Measurements from ENCODE around the gene IQUB.
"Not testable (repeated sequence)": the region's sequence is repeated elsewhere in the genome, so short reads cannot be mapped to it uniquely, and the experiment has no call there.

IQUB gene

DNA sequence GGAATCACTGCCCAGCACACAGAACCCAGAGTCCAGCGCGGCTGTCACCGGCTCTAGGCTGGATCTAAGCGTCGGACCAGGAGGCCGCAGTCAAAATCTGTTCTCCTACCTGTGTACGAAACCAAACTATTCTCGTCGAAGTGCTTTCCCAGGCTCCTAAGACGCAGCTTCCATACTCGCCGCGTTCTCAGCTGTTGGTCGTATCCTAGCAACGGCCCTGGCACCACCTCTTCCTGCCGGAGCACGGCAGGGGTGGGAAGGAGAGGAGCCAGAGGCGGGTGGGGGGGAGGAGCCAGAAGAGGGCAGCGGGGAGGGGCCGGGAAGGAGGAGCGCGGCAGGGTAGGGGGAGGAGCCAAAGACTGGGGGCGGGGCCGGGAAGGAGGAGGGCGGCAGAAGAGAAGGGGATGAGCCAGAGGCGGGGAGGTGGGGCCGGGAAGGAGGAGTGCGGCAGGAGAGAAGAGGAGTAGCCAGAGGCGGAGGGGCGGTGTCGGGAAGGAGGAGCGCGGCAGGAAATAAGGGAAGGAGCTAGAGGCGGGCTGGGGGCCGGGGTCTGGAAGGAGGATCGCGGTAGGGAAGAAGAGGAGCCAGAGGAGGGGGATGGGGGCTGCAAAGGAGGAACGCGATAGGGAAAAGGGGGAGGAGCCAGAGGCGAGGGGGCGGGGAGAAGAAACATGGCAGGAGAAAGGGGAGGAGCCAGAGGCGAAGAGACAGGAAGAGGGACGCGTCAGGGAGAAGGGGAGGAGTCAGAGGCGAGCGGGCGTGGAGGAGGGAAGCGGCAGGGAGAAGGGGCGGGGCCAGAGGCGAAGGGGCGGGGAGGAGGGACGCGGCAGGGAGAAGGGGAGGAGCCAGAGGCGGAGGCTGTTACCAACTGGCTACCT, at the start of gene IQUB:
Gene IQUB (minus strand): TSS at position 213 of the 878 bp plus-strand sequence. CDS start 22,255 bp downstream, outside the sequence.
- peak; percentile 89 for DNase-seq

DNA sequence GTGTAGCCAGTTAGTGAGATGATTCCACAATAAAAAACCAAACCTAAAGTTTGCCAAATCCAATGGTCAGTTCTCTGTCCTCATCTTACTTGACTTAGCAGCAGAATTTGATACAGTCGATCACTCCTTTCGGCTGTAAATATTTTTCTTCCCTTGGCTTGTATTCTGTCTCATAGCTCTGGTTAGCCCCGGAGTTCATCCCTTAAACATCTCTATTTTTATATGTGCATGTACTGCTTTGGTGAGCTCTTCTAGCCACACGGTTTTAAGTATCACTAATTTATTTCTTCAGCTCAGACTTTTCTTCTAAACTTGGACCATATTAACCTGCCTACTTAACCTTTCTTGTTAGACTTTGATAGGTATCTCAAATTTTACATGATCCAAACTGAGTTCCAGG, 49.4 kb upstream of the IQUB start:
- no peak for DNase-seq

DNA sequence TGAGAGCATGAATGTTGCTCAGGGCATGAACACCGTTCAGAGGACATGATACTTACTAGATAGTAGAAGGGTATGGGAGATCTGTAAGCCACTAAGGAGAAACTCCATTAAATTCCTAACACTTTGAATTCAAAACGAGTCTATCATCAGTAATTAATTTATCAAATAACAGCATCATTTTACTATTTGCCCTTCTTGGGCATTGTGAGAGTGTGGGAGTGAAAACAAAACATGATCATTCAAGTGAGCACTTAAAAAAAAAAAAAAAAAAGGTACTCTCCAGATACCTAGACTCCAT, 46.7 kb upstream of the IQUB start:
- DNase-seq, result no peak

- DNase-seq, result no peak
These were observed 46.2 kb upstream of the IQUB start for GRCh38 chr7:123580406-123581161.

- DNase-seq, result no peak
These were observed 45.0 kb upstream of the IQUB start for GRCh38 chr7:123579416-123579815.

GRCh38 chr7:123573896-123574467, 39.6 kb upstream of the IQUB start:
- no peak for DNase-seq

- no peak for DNase-seq
These were observed 38.9 kb upstream of the IQUB start for GRCh38 chr7:123573341-123573740.

DNA sequence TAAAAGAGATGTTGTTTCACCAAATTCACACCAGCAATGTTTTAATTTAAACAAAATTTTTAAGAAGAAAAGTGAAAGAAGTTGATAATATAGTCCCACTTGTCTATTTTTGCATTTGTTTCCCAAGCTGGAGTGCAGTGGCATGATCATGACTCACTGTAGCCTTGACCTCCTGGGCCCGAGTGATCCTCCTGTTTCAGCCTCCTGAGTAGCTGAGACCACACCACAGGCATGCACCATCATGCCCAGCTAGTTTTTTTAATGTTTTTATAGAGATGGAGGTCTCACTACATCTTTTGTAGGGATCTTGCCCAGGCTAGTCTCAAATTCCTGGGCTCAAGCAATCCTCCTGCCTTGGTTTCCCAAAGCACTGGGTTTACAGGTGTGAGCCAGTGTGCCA, 37.3 kb upstream of the IQUB start:
- no peak for DNase-seq

DNA sequence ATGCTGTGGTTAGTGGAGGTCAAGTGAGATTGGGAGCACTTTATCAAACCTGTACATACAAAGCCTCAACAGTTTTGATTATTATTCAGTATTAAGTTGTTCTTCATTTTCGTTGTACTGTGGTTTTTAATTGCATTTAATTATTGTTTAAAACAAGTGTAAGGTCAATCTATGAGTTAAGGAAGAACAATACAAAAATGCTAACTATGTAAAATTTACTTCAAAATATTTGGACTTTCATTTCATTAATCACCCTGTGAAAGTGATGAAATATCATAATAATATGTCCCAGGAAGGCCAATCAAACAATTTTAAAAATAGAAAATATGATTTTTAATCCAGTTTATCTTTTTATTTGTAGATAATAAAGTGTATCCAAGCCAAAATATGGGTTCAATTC, 36.8 kb upstream of the IQUB start:
- no peak for DNase-seq

DNA sequence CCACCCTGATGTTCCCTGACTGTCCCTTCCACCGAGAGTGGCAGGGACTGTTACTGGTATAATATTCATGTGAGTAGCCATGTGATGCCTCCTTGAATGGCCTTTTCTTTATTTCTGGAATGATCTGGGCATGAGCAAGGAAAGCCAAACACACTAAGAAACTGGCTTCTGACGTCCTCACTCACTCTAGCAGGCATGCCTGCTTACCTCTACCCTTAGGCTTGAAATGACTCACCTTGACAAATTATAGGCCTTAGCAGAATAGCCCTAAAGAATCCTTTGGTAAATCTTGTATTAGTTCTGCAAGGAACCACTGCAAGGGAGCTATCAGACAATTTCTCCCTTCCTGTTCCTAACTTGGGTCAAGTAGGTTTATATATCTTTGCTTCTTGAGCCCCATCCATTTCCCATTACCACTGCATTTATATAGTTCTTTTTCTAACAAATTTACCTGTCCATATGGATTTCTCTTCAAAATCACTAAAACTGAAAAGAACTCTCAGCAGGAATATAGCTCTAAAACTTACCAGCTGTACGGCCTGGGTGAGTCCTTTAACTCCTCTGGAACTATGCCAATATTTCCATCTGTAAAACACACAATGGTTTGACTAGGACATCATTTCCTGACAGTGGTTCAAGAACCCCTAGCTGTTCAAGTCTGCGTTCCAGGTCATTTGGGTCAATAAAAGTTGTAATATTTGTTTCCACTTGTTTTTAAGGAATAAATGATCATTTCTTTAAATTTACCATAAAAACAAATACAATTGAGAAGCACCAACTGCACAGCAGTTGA, 36.2 kb upstream of the IQUB start:
- no peak for DNase-seq

DNA sequence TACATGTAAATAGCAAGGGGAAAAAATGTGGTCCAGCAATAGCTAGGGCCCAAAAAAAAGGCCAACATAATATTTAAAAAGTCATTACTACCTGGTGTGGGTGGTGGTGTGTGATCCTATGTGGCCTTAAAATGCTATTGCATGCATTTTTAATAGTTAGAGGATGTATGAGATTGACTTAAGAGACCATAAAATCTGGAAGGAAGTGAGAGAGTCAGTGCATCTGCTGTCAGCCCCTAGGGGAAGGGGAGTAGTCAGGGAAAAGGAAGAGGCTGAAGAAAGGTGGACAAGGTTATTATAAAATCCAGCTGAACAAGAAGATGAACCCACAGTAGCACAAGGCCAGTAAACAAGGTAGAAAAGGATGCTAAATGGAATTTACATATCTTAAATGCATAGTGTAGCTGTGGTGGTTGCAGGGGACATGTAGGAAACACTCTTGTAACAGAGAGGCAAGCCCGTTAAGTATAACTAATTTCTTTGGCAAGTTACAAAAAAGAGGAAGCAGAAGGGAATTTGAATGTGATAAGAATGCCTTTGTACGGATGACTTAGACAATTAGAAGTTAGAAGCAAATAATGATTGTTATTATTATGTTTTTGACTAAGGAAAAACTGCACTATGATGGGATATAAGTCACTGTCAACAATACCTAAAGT, 35.1 kb upstream of the IQUB start:
- no peak for DNase-seq

DNA sequence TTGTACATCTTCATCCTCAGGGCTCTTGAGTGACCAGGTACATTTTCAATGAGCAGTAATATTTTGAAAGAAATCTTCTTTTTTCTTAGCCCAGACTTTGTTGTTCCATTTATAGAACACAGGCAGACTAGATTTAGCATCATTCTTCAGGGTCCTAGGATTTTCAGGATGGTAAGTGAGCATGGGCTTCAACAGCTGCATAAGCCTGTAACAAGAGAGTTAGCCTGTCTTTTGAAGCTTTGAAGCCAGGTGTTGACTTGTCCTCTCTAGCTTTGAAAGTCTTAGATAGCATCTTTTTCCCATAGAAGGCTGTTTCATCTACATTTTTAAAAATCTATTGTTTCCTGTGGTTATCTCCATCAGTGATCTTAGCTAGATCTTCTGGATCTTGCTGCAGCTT, 27.7 kb upstream of the IQUB start:
- no peak for DNase-seq

DNA sequence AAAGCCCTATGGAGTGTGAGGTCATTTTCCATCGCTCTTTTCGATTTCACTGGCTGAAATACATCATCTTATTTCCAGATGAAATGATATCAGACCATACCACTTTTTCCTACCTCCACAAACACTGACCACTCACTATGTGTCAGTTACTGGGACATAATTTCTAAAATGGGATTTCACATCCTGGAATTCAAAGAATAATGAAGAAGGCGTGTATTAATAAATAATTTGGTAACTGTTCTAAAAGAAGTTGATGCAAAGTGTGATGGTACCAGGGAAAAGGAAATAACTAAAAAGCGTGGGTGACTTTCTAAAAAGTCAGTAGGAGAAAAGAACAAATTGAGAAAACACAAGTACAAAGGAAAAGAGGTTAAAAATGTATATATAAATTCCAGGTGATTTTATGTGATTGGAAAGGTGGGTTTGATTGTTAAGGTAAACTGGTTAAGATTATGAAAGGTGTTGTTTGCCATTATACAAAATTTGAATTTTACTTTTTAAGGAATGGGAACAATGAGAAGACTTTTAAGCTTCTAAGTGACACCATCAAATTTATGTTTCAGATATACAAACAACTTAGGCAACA, 24.0 kb upstream of the IQUB start:
- no peak for DNase-seq

DNA sequence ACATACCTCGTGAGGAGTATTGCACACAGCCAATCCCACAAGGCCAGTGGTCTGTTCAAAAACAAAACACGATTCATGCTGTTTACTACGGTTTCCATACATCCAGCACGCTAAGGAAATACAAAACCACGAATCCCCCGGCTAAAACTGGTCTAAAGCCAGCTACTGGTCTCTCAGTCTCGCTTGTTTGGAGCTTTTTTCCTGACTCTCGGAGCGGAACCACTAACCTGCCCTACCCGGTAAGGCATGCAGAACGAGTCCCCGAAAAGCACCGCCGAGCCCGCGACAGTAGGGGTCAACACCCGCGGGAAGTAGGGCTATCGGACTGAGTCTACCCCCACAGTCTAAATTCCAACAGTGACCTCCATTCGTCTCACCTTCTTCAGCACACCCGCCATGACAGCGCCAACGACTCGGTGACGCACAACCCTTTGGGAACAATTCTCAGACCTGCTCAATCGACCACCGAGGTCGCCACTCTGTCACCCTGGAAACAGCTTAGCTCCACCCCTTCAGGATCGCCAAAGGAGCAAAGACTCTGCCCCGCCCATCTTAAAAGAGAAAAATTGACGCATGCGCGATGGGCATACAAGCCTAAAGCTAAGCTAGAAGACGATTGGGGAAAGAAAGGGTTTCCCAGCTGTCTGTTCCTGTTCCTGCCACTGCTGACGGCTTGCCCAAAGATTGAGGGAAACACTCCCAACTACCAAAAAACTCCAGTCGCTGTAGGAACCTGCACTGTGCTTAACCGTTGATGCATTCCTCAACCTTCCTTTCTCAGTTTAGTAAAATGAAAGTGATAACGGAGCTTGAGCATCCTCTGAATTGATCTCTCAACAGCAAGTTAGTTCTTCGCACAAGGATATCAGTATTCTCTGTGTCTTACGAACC, 23.2 kb upstream of the IQUB start, which contains the start of gene NDUFA5:
Gene NDUFA5 (minus strand): TSS at position 421 of the 891 bp plus-strand sequence. CDS start 23 bp downstream, at position 398.
- peak; percentile 98 for DNase-seq

- peak; percentile 13 for DNase-seq
These were observed 22.6 kb upstream of the IQUB start for GRCh38 chr7:123557016-123557397.

DNA sequence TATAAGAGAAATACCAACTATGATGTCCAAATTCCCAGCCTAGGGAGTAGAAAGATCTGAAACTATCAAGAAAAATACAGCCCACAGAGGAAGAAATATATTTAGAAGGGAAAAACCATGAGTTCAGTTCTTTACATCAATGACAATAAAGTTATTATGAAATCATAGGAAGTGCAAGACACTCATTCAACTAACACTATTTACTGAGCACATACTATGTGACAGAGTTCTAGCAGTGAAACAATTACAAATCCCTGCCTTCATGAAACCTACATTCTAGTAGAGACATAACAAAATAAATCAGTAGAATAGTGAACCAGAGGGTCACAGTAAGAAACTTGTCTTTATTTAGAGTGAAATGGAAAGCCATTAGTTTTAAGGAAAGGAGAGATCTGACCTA, 21.1 kb upstream of the IQUB start:
- DNase-seq, result no peak

GRCh38 chr7:123553159-123553558, 18.8 kb upstream of the IQUB start:
- DNase-seq, result no peak

DNA sequence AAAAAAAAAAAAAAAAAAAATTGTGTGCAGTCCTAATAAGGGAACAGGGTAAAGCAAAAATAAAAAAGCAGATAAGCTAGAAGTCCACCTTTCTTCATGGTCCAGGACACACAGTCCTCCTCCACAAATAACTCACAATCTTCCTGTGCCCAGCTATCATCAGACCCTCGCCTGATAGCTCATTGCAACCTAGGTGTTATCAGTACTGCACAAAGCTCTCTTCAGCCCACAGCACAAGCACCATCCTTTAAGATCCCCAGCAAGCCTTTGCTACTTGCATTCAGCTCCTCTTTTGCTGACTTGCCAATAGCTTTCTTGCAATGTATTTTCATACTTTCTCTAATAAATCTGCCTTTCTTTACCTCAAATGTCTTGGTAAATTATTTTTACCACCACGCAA, 18.2 kb upstream of the IQUB start:
- DNase-seq, result no peak

DNA sequence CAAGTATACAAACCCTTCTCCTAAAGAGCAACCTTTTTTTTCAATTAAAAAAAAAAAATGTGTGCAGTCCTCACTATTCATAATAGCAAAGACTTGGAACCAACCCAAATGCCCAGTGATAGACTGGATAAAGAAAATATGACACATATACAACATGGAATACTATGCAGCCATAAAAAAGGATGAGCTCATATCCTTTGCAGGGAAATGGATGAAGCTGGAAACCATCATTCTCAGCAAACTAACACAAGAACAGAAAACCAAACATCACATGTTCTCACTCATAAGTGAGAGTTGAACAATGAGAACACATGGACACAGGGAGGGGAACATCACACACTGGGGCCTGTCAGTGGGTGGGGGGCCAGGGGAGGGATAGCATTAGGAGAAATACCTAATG, 17.7 kb upstream of the IQUB start:
- DNase-seq, result not testable (repeated sequence)

- no peak for DNase-seq
These were observed 14.0 kb upstream of the IQUB start for GRCh38 chr7:123548406-123548805.

DNA sequence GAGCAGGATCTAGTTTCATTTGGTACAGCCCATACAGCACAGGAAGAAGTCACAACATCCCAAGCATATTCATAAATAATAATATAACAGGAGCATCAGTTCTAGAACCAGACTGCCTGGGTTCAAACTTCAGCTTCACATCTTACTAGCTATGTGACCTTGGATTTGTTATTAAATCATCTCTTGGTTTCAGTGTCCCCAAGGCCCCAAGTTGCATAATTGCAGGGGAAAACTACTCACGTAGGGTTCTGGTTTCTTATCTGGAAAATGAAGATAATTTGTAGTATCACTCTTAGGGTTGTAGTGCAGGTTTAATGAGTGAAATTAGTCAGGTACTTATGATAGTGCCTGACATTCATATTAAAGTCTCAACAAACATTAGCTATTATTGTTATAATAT, 5.5 kb upstream of the IQUB start:
- no peak for DNase-seq
